NB4 (cell line): ENCODE measurements around the gene LENEP.

Experiments used
- MYC ChIP-seq: IDR thresholded peaks from 2 replicates; pipeline ENCODE4 v1.6.1; 2011; ENCODE audit warnings: low read depth, low read length
- POLR2A ChIP-seq: IDR thresholded peaks from 2 replicates; pipeline ENCODE4 v1.6.1; 2011; ENCODE audit warnings: mild to moderate bottlenecking; ENCODE audit not compliant: insufficient read length; ENCODE audit errors: extremely low read depth
- TF ChIP-seq, protein P1 (sequence below): IDR thresholded peaks from one replicate; pipeline ENCODE4 v1.5.1; 2012; ENCODE audit warnings: low read depth, low read length
- TF ChIP-seq, protein P2 (sequence below): IDR thresholded peaks from 2 replicates; pipeline ENCODE4 v1.6.1; 2011; ENCODE audit warnings: low read depth, low read length

DNA sequence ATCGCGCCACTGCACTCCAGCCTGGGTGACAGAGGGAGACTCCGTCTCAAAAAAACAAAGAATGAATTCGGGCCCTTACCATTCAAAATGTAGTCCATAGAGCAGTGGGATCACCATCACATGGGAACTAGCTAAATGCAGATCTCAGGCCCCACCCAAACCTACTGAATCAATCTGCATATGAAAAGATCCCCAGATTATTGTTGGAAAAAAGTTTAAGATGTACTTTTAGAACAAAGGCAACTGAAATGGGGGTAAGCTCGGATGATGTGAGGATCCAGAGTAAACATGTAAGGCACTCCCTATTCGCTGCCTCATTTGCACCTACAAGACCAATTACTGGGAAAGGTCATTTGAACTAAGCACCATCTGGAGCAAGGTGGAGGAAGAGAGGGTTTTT, 11.0 kb upstream of the LENEP start:
- TF ChIP-seq, protein P1, sequence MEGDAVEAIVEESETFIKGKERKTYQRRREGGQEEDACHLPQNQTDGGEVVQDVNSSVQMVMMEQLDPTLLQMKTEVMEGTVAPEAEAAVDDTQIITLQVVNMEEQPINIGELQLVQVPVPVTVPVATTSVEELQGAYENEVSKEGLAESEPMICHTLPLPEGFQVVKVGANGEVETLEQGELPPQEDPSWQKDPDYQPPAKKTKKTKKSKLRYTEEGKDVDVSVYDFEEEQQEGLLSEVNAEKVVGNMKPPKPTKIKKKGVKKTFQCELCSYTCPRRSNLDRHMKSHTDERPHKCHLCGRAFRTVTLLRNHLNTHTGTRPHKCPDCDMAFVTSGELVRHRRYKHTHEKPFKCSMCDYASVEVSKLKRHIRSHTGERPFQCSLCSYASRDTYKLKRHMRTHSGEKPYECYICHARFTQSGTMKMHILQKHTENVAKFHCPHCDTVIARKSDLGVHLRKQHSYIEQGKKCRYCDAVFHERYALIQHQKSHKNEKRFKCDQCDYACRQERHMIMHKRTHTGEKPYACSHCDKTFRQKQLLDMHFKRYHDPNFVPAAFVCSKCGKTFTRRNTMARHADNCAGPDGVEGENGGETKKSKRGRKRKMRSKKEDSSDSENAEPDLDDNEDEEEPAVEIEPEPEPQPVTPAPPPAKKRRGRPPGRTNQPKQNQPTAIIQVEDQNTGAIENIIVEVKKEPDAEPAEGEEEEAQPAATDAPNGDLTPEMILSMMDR, result no peak
- TF ChIP-seq, protein P2, sequence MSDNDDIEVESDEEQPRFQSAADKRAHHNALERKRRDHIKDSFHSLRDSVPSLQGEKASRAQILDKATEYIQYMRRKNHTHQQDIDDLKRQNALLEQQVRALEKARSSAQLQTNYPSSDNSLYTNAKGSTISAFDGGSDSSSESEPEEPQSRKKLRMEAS, result no peak
- TF ChIP-seq POLR2A, result no peak
- TF ChIP-seq MYC, result no peak
